ENCODE data around the gene AGBL1.

DNA sequence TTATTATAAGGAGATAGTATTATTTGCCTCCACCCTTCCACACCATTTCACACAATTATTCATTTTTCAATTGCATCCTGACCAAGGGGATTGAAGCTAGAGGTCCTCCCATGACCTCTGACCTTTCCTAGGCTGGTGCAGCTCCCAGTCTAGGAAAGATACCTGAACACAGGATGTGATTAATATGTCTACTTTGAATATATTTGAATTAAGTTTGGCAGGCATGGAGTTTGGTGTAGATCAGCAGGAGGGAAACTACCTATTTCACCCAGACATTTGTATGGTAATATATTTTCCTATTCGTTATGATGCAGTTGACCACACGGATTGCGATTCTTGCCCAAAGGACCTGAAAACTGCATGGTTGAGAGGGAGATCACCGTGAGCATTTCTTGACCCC is 596.3 kb downstream of the AGBL1 start:
- TF ChIP-seq, protein P1, sequence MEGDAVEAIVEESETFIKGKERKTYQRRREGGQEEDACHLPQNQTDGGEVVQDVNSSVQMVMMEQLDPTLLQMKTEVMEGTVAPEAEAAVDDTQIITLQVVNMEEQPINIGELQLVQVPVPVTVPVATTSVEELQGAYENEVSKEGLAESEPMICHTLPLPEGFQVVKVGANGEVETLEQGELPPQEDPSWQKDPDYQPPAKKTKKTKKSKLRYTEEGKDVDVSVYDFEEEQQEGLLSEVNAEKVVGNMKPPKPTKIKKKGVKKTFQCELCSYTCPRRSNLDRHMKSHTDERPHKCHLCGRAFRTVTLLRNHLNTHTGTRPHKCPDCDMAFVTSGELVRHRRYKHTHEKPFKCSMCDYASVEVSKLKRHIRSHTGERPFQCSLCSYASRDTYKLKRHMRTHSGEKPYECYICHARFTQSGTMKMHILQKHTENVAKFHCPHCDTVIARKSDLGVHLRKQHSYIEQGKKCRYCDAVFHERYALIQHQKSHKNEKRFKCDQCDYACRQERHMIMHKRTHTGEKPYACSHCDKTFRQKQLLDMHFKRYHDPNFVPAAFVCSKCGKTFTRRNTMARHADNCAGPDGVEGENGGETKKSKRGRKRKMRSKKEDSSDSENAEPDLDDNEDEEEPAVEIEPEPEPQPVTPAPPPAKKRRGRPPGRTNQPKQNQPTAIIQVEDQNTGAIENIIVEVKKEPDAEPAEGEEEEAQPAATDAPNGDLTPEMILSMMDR (IDR thresholded peaks at IDR 0.05; ENCODE audit: insufficient read depth, low read length), result no peak
- TF ChIP-seq POLR2AphosphoS5 (IDR thresholded peaks at IDR 0.05; ENCODE audit: low read depth) (no peak), GABPA (IDR thresholded peaks at IDR 0.05; ENCODE audit: low read depth) (no peak)

Data from HL-60 (cell line).